Stimulated activated CD8-positive, alpha-beta memory T cell treated with anti-CD3 and anti-CD28 coated beads, Interleukin-2, amount 100 ng/mL, for 48 hours (primary cell): ENCODE measurements around the gene USP10.
"Not testable (repeated sequence)": the region's sequence is repeated elsewhere in the genome, so short reads cannot be mapped to it uniquely, and the experiment has no call there.

ENCODE experiments used
- DNase-seq, 2 donors: peaks; one replicate each; pipeline ENCODE4 v3.0.0-alpha.2; 2020; ENCODE audit warnings: low read depth in 2 of 2

Gene USP10

GRCh38 chr16:84672276-84673202 is 27.3 kb upstream of the USP10 start:
- peak; percentile 74 to 79 for DNase-seq

- DNase-seq, result no peak
These were observed 26.6 kb upstream of the USP10 start for GRCh38 chr16:84673203-84673535.

- DNase-seq, result no peak
These were observed 26.2 kb upstream of the USP10 start for GRCh38 chr16:84673561-84673960.

- no peak for DNase-seq
These were observed 24.4 kb upstream of the USP10 start for GRCh38 chr16:84675423-84675822.

GRCh38 chr16:84675884-84676283 is 23.9 kb upstream of the USP10 start:
- no peak for DNase-seq

- DNase-seq, result no peak
These were observed 22.6 kb upstream of the USP10 start for GRCh38 chr16:84677017-84677803.

- DNase-seq, result no peak
These were observed 22.0 kb upstream of the USP10 start for GRCh38 chr16:84677849-84678248.

GRCh38 chr16:84678541-84678940 is 21.3 kb upstream of the USP10 start:
- no peak for DNase-seq

- no peak for DNase-seq
These were observed 19.5 kb upstream of the USP10 start for GRCh38 chr16:84680165-84680842.

- DNase-seq, result no peak
These were observed 18.8 kb upstream of the USP10 start for GRCh38 chr16:84680843-84681629.

GRCh38 chr16:84683691-84684591 is 15.9 kb upstream of the USP10 start:
- no peak for DNase-seq

- DNase-seq, result no peak
These were observed 15.2 kb upstream of the USP10 start for GRCh38 chr16:84684592-84684965.

GRCh38 chr16:84685210-84685609 is 14.6 kb upstream of the USP10 start:
- DNase-seq, result no peak

- no peak for DNase-seq
These were observed 13.0 kb upstream of the USP10 start for GRCh38 chr16:84686707-84687298.

- DNase-seq, result no peak
These were observed 12.1 kb upstream of the USP10 start for GRCh38 chr16:84687715-84688114.

GRCh38 chr16:84688163-84688562 is 11.6 kb upstream of the USP10 start:
- not testable (repeated sequence) for DNase-seq

GRCh38 chr16:84689111-84689510 is 10.7 kb upstream of the USP10 start:
- DNase-seq, result no peak

GRCh38 chr16:84690088-84690819 is 9.5 kb upstream of the USP10 start:
- no peak for DNase-seq

GRCh38 chr16:84692451-84693214 is 7.2 kb upstream of the USP10 start:
- DNase-seq, result no peak
